ENCODE measurements around the gene KDM2A.

Gene KDM2A

DNA sequence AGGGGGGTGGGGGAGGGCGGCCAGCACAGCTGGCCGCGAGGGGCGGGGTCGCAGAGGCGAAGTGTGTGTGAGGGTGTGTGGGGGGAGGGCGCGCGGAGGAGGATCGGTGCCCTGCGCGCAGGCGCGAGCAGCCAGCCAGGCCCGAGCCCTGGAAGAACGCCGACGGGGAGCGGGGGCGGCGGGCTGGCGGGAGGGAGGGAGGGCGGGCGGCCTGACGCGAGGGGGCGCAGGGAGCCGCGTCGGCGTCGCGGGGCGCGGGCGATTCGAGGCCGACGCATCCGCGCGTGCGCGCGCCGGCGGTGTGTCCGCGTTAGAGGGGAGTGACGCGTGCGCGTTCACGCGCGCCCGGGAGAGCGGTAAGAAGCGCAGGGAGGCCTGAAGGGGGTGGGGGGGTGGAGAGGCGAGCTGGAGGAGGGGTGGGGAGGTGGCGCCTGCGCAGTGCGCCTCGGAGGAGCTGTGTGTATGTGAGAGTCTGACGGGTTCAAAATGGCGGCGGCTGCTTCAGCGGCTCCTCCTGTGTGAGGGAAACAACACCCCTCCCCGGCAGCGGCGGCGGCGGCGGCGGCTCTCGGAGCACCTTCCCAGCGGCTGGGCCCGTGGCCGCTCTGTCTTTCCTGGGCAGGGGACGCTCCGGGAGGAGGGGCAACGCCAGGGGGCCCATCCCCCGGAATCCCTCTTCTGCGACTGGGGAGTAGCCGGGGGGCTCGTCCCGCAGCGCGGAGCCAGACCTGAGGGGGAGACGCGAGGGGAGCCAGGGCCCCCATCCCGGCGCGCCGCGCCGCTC lies at the start of gene KDM2A:
TSS of gene KDM2A (plus strand) at position 463 of the 784 bp plus-strand sequence. CDS start 2,054 bp downstream, outside the sequence.
- FAIRE-seq: no peak

DNA sequence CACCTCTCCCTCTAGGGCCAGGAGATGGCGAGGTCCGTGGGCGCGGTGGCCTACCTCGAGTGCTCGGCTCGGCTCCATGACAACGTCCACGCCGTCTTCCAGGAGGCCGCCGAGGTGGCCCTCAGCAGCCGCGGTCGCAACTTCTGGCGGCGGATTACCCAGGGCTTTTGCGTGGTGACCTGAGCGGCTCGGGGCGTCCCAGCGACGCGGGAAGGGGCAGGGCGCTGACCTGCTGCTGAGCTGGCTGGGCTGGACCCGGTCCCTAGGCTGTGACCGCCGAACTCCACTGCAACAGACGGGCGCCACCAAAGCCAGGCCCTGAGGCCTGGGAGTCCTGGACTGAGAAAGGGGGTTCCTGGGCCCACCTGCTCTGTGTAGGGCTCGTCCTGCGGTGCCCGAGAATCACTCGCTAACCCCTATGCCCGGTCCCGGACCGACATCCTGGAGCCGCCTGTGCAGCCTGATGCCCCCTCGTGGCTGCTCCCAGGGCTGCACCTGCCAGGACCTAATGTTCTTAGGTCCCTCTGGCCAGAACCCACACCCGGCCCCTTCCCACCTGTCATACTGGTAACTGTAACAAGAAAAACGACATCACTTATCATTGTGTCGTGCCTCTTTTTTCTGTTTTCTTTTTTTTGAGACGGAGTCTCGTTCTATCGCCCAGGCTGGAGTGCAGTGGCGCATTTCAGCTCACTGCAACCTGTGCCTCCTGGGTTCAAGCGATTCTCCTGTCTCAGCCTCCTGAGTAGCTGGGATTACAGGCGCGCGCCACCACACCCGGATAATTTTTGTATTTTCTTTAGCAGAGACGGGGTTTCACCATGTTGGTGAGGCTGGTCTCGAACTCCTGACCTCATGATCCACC lies 47.4 kb upstream of the KDM2A start:
- FAIRE-seq: no peak

DNA sequence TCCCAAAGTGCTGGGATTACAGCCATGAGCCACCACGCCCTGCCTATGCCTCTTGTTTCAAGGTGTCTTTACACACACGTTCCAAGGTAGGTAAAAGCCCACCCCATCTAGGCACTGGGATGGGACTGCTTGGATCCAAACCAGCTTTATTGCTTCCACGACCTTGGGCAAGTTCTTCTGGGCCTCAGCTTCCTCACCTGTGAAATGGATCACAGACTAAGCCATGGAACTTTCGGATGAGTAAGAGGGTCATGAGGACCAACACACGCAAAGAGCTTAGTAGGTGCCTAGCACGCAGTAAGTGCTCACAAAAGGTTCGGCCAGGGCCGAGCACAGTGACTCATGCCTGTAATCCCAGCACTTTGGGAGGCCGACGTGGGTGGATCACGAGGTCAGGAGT lies 46.8 kb upstream of the KDM2A start:
- FAIRE-seq: no peak

DNA sequence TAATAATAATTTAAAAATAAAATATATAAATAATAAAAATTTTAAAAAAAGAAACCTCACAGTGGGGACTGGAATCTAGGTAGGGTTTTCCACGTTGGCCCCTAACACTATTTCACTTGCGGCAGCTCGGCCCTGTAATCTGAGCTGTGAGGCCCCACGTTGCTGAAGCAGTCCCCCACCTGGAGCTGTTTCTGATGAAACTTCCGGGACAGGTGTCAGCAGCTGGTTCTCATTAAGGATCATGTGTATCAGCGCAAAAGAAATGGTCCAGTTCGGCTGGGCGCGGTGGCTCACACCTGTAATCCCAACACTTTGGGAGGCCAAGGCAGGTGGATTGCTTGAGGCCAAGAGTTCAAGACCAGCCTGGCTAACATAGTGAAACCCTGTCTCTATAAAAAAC lies 45.2 kb upstream of the KDM2A start:
- no peak for FAIRE-seq

DNA sequence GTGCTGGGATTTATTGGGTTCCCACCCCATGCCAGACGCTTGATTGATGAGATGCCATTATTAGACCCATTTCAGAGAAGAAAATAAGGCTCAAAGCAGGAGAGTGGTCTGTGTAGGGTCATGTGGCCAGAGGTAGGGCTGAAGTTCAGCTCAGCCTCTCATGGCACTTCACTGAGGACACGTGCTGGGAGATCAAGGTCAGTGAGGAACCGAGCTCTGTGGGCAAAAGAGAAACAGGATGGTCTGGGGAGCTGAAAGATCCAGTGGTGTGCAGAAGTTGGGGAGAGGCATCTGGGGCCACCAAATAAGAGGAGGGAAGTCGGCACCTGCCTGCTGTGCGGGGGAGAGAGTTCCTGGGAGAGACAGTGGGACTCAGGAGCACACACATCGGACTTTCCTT lies 42.9 kb upstream of the KDM2A start:
- no peak for FAIRE-seq

DNA sequence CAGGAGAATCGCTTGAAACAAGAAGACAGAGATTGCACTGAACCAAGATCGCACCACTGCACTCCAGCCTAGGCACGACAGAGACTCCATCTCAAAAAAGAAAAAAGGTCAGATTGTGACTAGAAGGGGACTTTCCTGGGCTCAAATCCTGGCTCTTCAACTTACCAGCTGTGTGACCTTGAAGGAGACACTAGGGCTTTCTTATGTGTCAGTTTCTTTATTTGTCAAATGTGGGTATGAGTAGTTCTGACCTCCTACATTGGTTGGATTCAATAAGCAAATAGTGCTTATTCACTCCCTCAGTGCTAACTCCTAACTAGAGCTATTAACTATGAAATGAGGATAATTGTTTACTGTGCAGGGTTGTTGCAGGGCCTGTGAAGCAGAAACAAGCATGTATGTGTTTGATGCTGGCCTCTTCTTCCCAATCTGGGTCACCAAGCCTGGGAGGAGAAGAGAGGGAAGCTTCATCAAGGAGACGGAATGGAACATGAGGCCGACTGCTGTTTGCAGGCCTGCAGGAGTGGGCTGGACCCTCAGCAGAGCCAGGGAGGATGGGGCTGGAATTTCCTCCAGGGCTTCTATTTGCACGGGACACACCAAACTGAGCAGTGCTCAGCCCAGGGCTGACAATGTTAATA lies 39.9 kb upstream of the KDM2A start:
- FAIRE-seq: no peak

DNA sequence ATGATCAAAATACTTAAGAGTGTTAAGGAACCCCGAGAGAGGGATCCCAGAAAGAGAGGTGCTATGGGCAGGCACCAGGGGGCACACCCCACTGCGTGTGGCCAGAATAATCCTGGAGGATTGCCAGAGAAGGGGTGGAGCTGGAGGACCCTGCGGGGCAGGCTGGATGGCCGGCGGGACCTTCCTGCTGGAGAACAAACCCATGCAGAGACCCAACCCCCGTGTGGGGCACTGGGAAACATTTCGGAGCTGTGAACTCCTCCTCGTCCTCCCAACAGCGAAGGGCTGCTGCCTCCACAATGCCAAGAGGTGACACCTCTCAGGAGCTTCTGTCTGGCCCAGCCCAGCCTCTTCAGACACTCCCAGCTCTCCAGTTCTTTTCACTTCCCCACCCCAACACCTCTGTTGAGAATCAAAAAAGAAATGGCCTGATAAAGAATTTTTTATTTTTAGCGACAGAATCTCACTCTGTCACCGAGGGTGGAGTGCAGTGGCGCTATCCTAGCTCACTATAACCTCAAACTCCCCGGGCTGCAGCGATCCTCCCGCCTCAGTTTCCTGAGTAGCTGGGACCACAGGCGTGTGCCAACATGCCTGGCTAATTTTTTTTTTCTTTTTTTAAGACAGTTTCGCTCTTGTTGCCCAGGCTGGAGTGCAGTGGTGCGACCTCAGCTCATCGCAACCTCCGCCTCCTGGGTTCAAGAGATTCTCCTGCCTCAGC lies 36.8 kb upstream of the KDM2A start:
- FAIRE-seq: no peak

DNA sequence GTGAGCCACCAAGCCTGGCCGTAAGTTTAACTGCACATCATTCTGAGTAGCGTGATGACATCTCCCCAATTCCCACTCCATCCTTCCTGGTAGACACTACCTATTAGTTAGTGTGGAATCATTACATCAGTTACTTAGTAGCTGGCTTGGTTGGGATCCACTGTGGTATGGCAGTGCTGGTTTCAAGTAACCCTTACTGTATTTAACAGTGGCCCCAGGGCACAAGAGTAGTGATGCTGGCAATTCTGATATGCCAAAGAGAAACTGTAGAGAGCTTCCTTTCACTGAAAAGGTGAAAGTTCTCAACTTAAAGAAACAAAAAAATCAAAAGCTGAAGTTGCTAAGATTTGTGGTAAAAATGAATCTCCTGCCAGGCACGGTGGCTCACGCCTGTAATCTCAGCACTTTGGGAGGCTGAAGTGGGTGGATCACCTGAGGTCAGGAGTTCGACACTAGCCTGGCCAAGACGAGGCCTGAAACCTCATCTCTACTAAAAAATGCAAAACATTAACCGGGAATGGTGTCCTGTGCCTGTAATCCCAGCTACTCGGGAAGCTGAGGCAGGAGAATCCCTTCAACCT lies 35.2 kb upstream of the KDM2A start:
- FAIRE-seq: no peak

DNA sequence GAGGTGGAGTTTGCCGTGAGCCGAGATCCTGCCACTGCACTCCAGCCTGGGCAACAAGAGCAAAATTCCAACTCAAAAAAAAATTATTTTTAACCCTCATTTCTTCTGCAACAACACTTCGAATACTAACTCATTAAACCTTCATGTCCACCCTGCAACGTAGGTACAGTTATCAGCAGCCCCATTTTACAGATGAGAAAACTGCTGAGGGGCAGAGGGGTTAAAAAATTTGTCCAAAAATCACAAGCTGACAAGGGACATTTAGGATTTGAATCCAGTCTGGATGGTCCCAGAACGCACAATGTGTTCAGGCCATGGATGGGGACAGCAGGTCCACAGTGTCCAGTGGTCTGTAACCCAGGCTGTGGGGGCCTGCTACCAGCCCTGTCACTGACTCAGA lies 33.4 kb upstream of the KDM2A start:
- no peak for FAIRE-seq

DNA sequence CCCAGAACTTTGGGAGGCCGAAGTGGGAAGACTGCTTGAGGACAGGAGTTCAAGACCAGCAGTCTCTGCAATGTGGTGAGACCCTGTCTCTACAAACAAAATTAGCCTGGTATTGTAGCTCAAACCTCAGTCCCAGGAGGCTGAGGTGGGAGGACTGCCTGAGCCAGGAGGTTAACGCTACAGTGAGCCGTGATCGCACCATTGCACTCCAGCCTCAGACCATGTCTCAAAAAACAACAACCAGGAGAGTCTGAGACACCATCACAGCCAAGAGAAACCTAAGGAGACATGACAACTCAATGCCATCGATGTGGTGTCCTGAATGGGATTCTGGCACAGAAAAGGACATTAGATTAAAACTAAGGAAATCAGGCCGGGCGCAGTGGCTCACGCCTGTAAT lies 28.3 kb upstream of the KDM2A start:
- no peak for FAIRE-seq

DNA sequence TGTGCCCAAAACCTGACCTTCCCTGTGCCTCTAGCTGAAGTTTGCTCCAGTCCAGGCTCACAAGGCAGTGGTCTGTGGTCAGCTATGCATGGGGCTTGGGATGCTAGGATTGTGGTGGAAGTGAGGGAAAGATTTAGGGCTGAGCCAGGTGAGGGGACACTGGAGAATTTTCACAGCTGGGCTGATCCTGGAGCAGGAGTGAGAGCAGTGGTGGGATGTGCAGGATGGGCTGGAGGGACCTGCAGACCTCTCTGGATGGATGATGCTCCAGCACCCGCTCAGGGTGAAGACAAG lies 23.9 kb upstream of the KDM2A start:
- no peak for FAIRE-seq

DNA sequence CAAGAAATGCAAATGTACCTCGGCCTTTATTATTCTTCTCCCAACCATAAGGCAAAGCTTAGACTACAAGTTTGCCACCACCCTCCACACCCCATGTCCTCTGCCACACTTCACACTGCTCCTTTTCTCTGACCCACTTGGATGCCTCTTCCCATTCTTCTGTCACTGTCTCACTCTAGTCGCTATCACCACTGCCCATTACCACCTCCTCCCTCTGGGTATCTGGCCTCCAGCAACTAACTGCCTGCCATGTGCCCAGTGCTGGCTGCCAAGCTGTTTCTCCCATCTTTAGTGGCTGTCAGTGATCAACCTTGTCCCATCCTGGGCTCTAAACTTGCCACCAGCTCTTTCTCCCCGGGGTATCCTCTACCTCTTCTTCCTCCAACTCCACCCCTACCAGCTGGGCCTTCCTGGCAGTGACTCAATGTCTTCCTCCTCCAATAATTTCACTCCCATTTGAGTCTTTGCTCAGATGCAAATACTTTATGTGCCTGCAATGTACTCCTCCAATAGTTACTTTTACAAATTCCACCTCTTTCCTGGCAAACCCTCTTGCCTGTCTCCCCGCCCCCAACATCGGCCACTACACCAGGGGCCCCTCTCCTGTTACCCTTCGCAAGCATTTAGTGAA lies 20.1 kb upstream of the KDM2A start:
- FAIRE-seq: no peak

DNA sequence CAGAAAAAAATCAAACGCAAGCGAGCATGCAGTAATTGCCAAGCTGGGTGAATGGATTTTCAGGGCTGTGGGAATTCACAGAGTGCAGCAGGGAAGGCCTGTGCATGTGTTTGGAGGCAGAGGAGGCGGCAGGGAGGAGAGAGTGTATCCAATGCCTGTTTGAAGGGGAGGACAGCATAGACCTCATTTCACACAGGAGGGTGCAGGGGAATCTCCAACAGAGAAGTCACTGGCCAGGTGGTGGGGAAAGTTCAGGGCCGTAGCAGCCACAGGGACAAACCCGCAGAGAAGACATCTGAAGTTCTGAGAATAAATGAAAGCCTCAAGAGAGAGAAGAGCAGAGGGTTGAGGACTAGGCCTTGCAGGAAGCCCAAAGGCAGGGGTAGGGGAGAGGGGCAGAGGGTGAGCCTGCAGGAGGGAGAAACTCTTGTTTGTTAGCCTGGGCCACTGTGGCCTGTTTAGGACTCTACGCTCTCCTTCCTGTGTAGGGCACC lies 19.2 kb upstream of the KDM2A start:
- FAIRE-seq: no peak

DNA sequence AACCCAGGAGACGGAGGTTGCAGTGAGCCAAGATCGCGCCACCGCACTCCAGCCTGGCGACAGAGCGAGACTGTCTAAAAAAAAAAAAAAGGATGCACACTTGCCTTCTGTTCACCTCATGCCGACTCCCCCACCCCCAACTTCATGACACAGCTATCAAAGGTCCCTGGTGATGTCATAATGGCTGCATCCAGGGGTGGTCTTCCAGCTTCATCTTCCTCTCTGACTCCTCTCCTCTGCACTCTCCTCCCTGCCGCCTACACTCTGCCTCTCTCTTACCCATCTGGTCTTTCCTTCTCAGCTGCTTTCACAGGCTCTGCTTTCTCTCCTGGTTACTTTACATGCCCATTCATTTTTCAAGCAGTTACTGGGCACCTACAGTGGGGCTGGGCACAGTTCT lies 16.4 kb upstream of the KDM2A start:
- FAIRE-seq: no peak

DNA sequence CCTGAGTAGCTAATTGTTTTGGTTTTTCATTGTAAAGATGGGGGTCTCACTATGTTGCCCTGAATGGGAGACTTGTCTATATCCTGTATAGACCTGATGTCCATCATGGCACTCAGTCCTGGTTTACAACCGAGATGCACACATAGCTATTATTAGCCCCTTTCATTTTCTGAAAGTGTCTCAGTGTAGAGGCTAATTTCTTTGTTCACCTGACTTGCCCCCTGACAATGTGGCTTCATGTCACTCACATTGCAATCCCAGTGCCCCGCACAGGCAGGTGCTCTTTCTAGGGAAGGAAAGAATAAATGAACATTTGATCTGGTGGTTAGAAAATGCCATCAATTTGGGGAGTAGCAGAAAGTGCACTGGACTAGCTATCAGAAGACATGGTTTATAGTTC lies 13.1 kb upstream of the KDM2A start:
- FAIRE-seq: no peak

DNA sequence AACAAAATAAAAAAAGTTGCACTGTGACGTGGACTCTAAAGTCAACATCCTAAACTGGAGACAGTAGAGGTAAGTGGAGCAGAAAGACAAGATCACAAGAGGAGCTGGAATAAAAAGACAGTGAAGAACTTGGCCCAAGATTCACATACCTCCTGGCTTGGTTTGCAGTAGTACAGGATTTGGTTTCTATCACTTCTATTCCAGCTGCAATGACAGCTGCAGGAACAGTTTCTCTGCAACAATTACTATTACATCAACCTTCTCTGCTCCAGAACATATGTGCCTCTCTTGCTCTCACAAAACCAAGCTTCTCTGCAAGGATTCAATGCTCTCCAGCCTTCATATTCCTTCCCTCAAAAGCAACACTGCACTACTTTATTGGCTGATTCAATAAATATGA lies 7.8 kb upstream of the KDM2A start:
- no peak for FAIRE-seq

DNA sequence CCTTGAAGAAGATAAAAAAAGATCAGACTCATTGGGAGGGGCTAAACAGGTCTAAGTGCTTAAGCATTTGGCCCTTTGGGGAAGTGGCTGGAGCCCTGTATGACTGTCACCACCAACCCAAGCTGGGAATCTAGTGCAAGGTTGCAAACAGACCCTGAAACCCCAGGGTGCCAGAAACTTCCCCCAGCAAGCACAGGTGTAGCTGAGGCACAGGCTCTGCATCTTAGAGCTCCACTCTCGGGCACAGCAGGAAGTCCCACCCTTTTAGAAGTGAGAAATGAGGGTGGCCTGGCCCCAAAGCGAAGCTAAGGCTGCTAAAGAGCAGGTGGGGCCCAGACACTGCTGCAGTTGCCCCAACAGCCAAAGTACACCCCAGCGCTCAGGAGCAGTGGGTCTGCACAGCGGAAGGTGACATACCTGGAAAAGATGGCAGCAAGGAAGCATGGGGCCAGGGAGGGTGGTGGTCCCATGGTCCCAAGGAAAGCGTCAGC lies 5.8 kb upstream of the KDM2A start:
- FAIRE-seq: no peak

DNA sequence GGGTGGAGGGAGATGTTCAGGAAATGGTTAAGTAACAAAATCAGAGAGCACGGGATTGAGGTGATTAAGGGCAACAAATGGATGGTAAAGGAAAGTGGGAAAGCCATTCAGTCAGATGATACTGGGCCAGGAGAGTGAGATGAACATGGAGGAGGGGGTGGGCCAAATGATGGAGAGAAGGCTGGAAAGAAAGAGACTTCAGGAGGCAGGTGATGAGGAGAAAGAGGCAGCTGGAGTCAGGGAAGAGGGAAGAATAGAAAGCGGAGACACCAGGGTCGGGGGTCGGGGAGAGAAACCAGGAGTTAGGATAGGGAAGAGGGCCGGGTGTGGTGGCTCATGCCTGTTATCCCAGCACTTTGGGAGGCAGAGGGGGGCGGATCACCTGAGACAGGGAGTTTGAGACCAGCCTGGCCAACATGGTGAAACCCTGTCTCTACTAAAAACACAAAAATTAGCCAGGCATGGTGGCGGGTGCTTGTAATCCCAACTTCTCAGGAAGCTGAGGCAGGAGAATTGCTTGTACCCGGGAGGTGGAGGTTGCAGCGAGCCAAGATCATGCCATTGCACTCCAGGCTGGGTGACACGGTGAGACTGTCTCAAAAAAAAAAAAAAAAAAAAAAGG lies 4.7 kb upstream of the KDM2A start:
- no peak for FAIRE-seq

DNA sequence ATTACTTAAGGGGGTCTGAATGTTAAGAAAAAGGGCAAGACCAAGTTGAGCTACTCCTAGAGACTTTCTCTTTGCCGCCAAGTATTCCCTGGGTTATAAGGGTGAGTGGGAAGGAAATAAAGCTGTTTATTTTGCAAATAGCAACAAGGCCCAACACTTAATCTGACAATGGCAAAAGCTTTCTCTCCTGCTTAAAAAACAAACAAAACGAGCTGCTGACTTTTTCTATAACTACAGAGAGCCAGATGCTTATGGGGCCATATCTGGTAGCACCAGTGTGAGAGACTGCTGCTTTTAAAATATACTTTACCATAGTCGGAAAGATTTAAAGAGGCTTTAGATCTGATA lies 2.3 kb upstream of the KDM2A start:
- FAIRE-seq: no peak

DNA sequence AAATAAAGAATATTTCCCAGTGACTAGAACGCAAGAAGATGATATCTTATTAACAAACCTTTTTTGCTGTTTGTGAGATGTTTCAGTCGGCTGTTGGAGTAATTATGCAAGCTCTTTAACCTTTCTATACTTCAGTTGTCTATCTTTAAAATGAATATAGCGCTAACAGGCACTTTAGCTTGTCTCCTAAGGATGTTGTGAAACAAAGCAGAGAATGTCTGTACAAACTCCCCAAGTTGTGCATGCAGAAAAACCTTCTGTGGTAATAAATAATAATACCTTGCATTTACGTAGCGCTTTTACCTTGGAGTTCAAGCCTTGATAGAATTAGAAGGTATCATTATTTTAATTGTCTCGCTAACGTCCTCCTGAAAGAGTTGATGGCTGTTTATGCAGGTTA lies 1.9 kb upstream of the KDM2A start:
- no peak for FAIRE-seq

DNA sequence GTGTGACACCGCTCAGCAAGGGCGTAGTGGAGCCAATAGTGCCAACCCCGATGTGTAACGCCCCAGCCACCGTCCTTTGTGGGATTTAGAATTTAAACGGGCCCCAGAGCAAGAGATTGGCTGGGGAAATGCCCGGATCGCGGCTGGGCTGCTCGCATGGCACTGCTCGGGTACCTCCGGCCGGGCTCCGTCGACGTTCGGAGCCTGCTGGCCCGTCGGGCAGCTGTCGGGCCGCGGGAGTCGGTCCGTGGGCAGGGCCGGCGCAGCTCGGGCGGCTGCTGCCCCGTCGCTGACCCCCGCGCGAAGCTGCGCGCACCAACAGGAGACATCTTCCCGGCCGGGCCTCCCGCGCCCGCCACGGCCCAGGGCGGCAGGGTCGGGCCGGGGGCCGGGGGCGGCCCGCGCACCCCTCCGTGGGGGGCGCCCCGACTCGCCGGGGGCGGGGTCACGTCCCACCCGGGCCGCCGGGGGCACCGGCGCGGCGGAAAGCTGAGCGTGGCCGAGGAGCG lies 1.3 kb upstream of the KDM2A start:
- no peak for FAIRE-seq

Measured in G401.6 (cell line).